Nephron (organoid): ENCODE measurements around the gene HOXA7.
A peak's percentile ranks its signal among the peaks of the same experiment; 100 is the strongest.

Experiments
- H3K27ac Mint-ChIP-seq, 3 experiments: 2 replicates each; pipeline ENCODE4 v1.8.0; 2020; ENCODE audit warnings: mixed read lengths in 3 of 3, mild to moderate bottlenecking in 2 of 3, moderate library complexity in 1 of 3
- H3K27me3 Mint-ChIP-seq: 2 replicates; pipeline ENCODE4 v1.8.0; 2021; ENCODE audit warnings: low read depth, mild to moderate bottlenecking, moderate library complexity, mixed read lengths
- H3K36me3 Mint-ChIP-seq: 2 replicates; pipeline ENCODE4 v1.8.0; 2020; ENCODE audit warnings: low read depth, mixed read lengths
- H3K4me1 Mint-ChIP-seq: 2 replicates; pipeline ENCODE4 v1.8.0; 2020; ENCODE audit warnings: mixed read lengths
- H3K4me3 Mint-ChIP-seq, 3 experiments: 2 replicates each; pipeline ENCODE4 v1.8.0; 2020; ENCODE audit warnings: mild to moderate bottlenecking in 3 of 3, mixed read lengths in 3 of 3, moderate library complexity in 2 of 3
- H3K9me3 Mint-ChIP-seq: 2 replicates; pipeline ENCODE4 v1.8.0; 2020; ENCODE audit warnings: mixed read lengths
- TF ChIP-seq, protein P1 (sequence below), 3 experiments: fragments of 200-600 bp; sonication (generic); IDR thresholded peaks; one replicate each; pipeline ENCODE4 v1.5.0; 2021; ENCODE audit warnings: antibody characterized with exemption in 3 of 3; ENCODE audit not compliant: unreplicated experiment in 3 of 3

Gene HOXA7

DNA sequence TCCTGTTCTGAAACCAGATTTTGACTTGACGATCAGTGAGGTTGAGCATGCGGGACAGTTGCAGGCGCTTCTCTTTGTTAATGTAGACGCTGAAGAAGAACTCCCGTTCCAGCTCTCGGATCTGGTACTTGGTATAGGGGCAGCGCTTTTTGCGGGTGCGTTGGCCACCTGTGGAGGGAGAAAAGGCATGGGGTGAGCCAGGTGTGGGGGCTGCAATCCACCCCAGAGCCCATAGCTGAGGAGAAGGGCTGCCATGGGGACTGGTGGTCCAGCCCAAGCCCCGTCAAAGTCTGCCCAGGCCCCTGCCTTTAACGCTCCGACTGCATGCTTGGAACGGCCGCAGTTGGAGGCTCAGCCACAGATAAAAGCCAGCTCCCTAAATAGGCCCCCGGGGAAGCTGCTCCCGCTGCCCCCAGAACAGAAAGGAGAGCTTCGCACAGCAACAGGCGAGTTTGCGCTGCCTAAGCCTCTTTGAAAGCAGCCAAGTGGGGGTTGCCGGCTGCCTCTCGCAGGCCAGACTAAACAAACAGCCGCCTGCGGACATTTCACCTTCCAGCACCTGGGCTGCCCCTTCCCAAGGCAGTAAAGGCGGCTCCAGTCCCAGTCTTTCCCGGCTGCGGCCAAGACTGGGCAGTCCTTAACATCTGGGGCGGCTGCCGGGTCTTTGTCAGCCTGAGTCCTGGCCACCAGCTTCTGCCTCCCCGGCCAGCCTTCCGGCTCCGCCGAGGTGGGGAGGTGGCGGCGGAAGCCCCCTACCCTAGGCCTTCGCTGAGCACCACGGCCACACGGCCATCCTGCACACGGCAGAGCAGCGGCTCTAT, 26.6 kb upstream of the HOXA7 start:
- Mint-ChIP-seq H3K4me3 (peak overlapping the region; percentile 78 to 92 (median 82)), H3K4me1 (peaks cover 40% of the 10 kb centered on the region), H3K27me3 (peaks cover 98% of the 10 kb centered on the region), H3K9me3 (no peaks in the 10 kb centered on the region), H3K27ac (peak overlapping the region; percentile 56 to 84 (median 58)), H3K36me3 (peaks cover 5% of the 10 kb centered on the region)
- TF ChIP-seq, protein P1, sequence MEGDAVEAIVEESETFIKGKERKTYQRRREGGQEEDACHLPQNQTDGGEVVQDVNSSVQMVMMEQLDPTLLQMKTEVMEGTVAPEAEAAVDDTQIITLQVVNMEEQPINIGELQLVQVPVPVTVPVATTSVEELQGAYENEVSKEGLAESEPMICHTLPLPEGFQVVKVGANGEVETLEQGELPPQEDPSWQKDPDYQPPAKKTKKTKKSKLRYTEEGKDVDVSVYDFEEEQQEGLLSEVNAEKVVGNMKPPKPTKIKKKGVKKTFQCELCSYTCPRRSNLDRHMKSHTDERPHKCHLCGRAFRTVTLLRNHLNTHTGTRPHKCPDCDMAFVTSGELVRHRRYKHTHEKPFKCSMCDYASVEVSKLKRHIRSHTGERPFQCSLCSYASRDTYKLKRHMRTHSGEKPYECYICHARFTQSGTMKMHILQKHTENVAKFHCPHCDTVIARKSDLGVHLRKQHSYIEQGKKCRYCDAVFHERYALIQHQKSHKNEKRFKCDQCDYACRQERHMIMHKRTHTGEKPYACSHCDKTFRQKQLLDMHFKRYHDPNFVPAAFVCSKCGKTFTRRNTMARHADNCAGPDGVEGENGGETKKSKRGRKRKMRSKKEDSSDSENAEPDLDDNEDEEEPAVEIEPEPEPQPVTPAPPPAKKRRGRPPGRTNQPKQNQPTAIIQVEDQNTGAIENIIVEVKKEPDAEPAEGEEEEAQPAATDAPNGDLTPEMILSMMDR (IDR thresholded peaks at IDR 0.05; ENCODE audit: unreplicated experiment in 3 of 3) = no peak

DNA sequence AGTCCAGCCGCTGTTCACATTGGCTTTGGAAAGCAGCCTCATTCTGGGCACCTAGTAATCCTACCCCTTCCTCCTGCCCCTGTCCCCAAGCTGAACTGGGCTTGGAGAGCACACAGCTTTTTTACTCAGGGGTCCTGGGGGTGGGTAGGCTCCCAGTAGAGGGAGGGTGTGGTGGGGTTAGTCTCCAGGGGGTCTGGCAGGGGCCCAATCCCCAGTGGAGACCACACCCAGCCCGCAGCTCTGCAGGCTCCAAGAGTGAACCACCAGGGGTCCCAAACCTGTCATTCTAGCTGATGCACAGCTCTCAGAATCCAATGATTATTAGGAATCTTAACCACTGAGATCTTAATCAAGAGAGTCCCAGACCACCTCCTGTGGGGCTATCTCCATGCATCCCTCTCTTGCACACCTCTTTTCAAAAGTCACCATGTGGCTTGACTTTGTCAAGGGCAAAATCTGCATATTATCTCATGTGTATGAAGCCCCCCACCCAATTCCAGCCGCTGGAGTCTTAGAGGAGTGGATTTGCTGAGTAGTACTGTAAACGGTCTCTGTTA, 25.9 kb upstream of the HOXA7 start:
- H3K4me3 Mint-ChIP-seq = peak overlapping the region; percentile 78 to 92 (median 82)
- H3K27me3 Mint-ChIP-seq = peaks cover 98% of the 10 kb centered on the region
- peaks cover 42% of the 10 kb centered on the region for H3K4me1 Mint-ChIP-seq
- no peaks in the 10 kb centered on the region for H3K9me3 Mint-ChIP-seq
- H3K36me3 Mint-ChIP-seq = peaks cover 12% of the 10 kb centered on the region
- H3K27ac Mint-ChIP-seq = peak overlapping the region; percentile 56 to 84 (median 58)
- TF ChIP-seq, protein P1 (IDR thresholded peaks at IDR 0.05; ENCODE audit: unreplicated experiment in 3 of 3) = peak in 1 of 3 experiments; percentile 8

DNA sequence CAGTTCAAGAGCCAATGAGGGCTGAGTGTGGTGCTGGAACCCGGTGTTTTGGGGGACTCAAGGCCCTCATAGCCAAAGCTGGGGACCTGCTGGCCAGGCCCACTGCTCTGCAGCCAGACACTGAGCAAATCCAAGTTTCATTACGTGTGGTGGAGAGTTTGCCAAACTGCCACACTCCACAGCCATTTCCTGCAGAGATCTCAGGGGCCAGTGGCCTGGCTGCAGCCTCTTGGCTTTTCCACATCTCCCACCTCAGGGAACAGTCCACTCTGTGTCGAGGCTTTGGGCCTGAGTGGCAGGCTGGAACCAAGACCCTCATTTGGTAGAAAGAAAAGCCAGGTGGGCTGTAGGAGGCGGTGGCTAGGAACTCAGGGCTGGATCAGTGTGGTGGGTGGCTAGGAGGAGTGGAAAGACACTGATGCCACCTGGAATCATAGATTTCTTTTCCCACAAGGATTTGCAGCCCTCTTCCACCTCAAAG, 25.4 kb upstream of the HOXA7 start:
- Mint-ChIP-seq H3K27me3 (peaks cover 98% of the 10 kb centered on the region), H3K36me3 (peaks cover 17% of the 10 kb centered on the region), H3K4me3 (peak overlapping the region; percentile 25 to 92 (median 61)), H3K9me3 (no peaks in the 10 kb centered on the region), H3K4me1 (peaks cover 46% of the 10 kb centered on the region), H3K27ac (peak overlapping the region in 1 of 3 experiments; percentile 100)
- TF ChIP-seq, protein P1 (IDR thresholded peaks at IDR 0.05; ENCODE audit: unreplicated experiment in 3 of 3) = no peak

DNA sequence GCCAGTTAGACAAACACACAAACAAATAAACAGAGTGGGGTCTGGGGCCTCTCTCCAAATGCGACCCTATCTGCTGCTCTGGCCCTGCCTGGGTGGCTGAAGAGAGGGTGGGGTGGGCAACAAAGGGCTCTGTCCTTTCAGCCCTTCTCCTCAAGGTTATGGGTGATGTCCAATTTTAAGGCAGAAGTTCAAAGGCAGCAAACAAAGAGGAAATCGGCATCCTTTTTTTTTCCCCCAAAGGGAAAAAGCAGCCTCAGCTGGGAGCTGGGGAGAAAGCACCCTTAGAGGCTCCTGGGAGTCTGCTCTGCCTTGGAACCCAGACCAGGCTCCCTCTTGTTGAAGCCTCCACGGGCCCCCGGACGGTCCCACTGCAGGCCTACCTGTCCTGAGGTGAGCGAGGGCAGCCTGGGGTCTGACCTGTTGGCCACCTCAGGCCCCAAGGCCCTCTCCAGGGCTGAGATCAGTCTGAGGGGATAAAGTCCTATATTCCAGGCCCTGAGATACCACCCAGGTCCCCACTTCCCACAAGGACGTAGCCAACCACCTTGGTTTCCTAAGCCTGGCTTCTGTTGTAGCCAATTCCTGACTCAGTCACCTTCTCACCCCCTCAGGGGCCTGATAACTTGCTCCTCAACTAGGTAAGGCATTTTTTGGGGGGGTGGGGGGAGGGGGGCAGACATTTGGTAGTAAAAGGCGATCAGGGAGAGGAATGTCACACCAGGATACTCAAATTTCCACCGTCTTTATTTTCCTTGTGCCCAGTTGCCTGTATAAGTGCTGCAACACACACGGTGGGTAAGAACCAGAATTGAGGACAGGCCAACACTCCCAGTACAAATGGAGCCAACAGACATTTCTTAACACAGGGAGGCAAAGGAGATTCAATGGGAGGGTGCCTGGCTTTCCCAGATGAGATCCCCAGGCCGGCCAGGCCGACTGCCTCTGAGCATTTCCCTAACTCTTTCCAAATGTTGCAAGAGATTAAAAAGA, 24.3 kb upstream of the HOXA7 start:
- Mint-ChIP-seq H3K4me1 (peaks cover 46% of the 10 kb centered on the region), H3K36me3 (peaks cover 28% of the 10 kb centered on the region), H3K9me3 (no peaks in the 10 kb centered on the region), H3K4me3 (peak overlapping the region; percentile 83 to 93 (median 85)), H3K27me3 (peaks cover 98% of the 10 kb centered on the region), H3K27ac (peak overlapping the region; percentile 95 to 100 (median 96))
- TF ChIP-seq, protein P1 (IDR thresholded peaks at IDR 0.05; ENCODE audit: unreplicated experiment in 3 of 3) = no peak

DNA sequence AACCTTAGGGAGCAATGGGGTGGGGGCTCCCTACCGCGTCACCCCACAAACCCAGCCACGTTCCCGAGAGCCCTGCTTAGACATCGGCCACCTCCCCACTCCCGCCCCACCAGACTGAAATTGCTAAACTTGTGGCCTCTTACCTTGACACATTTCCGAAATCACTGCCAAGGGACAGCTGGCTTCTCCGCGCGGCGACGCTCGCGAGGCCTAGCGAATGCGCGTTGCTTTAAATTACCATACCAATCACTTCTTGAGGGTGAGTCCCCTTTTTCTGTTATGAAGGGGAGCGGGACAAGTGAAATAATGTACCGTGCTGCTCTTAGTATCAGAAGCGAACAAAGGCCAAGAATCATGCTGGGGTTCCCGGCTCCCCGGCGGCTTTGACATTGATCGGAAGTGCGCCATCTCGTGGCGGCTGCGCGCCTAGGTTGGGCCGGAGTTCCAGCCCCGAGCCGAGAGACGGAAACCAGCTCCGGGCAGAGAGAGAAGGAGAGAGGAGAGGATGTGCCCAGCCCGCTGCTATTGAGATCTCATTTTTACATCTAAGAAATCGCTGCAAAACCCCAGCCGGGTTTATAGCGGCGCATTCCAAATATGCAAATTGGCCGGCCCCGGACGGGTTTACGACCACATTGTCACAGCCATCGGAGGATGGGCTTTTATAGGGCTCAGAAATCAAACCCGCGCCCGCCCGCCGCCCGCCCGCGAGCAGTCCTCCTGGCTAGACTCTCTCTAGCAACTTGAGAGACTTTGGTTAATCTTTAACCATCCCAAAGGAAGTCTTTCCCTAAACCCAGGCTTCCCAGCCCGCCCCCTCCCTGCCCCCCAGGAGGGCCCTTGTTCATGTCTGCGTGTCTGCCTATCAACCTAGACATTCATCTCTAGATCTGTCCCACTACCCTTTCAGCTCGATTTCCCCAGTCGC, 23.3 kb upstream of the HOXA7 start:
- TF ChIP-seq, protein P1 (IDR thresholded peaks at IDR 0.05; ENCODE audit: unreplicated experiment in 3 of 3) = peak; percentile 92 to 97 (median 96)
- Mint-ChIP-seq H3K4me3 (peak overlapping the region; percentile 83 to 93 (median 92)), H3K4me1 (peaks cover 46% of the 10 kb centered on the region), H3K36me3 (peaks cover 32% of the 10 kb centered on the region), H3K27me3 (peaks cover 98% of the 10 kb centered on the region), H3K27ac (peak overlapping the region; percentile 95 to 100 (median 96)), H3K9me3 (no peaks in the 10 kb centered on the region)
